LHCN-M2 (cell line): Measurements from ENCODE around the gene KRT75. TPM values are rescaled to one million over a fixed set of nuclear protein-coding genes. Genes with fewer than 3 reads are reported as not detected.

Source experiments
- DNase-seq: peaks from one replicate; pipeline ENCODE4 v3.0.0-alpha.2; 2012; ENCODE audit warnings: low read depth
- total RNA-seq: library from RNA; depleted of rRNA; stranded (reverse); fragments of >200 nt; gene quantifications from 2 replicates; pipeline ENCODE4 v1.2.3, GENCODE V29; 2014; rRNA removed

The KRT75 gene
- total RNA-seq, 1 experiment from 2014 or later: not detected

DNA sequence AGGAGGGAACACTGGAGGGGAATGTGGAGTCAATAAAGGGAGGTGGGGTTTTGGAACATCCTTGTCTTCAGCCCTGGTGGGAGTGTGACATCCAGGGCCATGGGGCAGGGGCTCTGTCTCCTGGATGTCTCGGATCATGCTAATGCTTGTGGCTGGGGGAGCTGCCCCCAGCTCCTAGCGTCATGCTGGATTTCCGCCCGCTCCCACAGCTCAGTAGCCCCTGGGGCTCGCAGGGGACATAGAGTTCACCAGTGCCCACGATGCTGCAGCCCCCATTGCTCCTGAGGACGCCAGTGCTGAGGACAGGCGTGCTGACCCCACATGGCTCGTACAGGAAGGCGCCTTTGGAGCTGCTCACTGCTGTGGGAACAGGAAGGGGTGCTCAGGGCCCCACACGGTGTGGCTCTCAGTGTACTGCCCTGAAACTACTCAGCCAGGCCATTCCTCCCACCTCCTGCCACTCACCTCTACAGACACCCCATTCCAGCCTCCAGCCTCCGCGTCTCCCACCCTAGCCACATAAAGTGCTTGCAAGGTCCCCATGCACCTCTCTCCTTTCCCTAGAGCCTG is 39.2 kb downstream of the KRT75 start:
- no peak for DNase-seq

DNA sequence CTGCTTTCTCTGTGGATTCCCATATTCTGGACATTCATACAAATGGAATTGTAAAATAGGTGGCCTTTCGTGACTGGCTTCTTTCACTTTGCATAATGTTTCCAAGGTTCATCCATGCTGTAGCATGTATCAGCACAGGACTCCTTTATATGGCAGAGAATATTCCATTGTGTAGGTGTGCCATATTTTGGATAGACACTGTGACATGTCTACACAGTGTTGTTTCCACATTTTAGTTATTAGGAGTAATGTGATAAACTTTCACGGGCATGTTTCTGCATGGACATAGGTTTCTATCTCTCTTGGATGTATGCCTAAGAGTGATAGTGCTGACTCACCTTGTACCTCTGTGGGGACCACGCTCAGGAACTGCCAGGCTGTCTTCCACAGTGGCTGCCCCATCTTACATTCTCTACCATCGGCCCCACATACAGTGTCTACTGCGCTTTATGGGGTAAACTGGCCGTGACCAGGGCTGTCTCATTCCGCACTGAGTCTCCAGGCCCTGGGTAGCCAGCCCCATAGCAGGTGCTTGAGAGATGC is 41.6 kb downstream of the KRT75 start:
- no peak for DNase-seq

DNA sequence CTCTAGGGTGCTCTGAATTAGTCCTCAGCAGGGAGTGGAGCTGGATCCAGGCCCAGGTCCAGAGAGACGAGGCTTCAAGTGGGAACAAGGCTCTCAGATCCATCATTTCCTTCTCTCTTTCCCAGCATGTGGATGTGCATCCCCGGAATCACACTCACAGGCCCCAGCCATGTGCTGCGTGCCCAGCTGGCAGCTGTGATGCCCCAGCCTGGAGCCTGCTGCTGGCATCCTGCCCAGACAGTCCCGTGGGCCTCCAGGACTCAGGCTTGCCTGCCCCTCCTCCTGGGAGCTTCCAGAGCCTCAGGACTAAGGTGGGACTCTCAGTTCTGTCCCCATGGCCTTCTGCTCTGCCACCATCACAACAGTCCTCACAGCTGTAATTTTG is 42.6 kb downstream of the KRT75 start:
- peak; percentile 78 for DNase-seq

DNA sequence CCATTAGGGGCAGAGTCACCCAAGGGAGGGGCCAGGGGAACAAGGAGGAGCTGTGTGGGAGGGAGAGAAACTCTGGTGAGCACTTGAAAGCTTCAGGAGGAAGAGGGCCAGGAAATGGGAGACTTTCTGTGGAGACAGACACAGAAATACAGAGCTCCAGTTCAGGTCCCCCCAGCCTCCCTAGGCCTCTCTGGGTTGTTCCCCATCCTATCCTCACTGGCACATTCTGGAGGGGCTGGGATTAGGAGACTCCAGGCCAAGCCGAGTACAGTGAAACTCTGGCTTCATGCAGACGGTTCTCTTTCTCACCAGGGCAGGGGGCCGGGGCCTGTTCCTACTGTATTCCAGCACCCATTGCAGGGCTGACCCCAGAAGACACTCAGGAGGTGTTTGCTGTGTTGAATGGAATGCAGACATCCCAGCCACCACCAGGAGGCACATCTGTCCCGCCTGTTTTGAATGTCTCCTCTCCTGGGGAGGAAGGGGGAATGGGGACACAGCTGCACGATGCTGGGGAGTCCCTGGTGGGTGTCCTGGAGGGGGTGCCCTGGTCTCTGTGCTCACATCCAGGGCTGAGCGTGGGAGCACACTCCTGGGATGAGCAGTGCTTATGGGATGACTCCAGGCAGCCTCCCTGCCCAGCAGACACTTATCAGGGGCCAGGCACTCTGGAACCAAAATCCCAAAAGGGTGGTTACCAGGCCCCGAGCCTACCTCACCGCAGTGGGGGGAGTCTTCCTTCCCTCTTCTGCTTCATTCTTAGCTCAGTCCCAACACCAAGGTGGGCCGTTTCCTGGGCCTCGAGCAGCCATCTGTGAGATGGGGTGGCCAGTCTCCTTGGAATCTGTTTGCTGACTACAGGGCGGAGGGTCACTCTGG is 43.2 kb downstream of the KRT75 start:
- peak; percentile 24 for DNase-seq

DNA sequence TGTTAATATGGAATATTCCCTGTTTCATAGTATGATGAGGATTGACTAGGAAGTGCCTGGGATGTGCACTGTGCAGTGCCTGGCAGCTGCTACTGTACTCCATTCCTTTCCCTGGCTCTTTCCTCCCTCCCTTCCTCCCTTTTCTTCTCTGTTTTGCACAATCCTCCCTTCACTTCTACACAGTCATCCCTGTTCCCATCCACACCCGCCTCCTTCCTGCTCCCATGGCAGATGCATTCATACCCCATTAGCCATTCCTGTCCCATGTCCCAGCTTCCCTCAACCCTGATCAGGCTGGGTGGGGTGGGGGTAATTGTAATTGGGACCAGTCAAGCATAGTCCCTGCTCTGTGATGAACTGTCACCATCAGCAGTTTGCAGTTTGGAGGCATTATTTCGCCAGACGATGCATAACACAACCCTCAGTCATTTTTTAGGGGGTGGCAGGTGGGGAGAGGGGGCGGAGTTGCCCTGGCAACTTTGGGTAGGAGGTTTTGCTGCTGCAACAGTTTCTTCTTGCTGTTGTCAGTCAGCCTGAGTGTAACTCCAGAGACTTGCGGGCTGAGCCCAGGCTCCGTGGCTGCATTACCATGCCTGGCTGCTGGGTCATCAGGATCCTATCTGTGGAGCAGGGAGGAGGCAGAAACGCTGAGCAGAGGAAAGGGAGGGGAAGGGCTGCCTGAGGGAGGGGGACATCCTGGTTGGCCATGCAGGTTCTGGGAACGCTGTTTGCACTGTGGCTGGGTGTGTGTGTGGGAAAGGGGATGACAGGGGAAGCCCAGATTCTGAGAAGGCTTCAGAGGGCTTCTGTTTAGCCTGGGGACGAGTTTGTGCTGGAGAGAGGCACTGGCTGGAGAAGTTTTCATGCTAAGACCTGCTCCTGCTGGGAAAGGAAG is 44.6 kb downstream of the KRT75 start:
- peak; percentile 51 for DNase-seq

DNA sequence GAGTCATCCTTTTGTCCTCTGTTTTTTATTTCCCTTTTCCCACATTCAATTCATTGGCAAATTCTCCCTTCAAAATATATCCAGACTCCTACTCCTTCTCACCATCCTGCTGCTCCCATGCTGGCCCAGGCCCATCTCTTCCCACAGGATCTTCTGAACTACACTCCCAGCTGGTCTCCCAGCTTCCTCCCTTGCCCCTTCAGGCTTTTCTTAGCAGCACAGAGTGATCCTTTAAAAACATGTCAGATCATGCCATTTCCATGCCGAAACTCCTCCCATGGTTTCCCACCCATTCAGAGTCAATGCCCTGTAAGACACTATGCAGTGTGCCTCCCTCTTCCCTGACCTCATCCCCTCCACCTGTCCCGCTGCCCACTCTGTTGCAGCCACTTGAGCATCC is 46.3 kb downstream of the KRT75 start:
- DNase-seq: no peak

DNA sequence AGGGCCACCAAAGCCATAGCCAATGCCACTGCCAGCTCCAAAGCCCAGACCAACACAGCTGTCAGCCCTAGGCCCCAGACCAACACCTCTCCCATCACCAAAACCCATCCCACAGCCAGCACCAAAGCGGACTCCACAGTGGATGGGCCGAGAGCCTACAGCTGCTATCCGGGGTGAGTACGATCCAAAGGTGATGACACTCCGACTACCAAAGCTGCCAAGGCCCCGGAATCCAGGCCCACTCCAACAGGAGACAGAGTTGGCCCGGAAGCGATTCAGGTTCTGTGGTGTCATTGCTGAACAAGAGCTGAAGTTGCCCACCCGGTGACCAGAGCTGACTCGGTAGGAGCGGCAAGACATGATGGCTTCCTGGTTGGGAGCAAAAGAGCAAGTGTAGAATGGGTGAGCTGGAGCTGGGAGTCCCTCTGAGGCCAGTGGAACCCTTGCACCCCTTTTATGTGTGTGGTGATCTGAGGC is 48.9 kb downstream of the KRT75 start, which contains the start of gene KRT84:
KRT84 (minus strand) TSS at position 427 of the 477 bp plus-strand sequence; CDS start at position 360, 67 bp downstream.
- DNase-seq: no peak

DNA sequence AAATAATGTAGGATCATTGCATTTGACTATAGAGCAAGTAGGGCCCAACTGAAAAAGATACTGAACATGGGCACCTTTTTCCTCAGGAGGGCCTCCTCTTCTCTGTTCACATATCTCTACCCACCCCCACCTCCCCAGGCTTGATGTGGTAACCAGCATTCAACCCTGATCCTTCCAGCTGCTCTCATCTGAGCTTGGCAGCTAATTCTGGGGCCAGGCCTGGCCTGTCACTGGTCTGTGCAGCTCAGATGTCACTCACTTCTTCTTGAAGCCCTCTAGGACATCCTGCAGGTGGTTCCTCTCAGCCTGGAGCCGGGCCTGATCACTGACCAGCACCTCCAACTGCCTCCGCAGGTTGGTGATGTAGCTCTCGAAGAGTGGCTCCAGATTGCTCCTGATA is 50.8 kb downstream of the KRT75 start:
- DNase-seq: no peak

DNA sequence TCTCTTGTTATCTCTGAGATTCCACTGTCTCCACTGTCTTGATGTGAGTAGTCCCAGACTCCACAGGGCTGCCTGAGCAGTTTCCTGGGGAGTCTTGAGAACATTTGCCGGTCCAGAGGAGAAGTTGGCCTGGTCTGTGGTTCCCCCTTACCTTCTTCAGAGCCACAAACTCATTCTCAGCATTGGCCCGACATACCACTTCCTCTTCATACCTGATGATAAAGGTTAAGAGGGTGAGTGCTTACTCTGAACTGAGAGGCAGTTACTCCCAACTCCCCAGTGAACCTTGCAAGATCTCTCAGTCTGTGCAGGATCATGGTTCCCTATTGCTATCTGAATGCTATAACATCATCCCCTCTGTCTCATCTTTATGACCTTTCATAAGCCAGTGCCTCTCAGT is 51.3 kb downstream of the KRT75 start:
- no peak for DNase-seq

DNA sequence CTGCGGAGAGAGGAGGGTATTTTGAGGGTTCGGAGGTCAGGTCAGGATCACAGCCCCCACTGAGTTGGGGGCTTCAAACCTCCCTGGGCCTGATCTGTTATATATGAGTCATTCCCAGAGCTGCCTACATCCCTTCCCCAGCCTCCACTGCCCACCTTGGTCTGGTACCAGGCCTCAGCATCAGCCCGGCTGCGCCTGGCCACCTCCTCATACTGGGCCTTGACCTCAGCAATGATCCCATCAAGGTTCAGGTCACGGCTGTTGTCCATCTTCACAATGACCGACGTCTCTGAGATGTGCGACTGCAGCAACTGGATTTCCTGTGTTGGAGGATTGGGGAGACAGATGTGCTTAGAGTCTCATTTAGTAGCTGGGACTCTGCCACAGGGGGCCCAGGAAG is 53.0 kb downstream of the KRT75 start:
- no peak for DNase-seq

DNA sequence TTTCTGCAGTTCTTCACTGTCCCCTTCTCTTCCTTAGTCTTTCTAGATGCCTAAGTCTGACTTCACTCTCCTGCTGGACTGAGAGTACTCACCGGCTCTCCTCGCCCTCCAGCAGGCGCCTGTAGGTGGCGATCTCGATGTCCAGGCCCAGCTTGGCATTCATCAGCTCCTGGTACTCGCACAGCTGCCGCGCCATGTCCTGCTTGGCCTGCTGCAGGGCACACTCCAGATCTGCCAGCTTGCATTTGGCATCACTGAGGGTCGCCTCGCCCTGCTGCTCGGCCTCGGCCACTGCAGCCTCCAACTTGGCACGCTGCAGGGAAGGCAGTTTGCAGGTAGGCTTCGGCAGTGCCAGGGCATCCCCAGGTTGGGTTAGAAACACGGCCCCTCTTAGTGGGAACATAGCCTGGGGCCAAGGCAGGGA is 53.9 kb downstream of the KRT75 start:
- peak; percentile 46 for DNase-seq

DNA sequence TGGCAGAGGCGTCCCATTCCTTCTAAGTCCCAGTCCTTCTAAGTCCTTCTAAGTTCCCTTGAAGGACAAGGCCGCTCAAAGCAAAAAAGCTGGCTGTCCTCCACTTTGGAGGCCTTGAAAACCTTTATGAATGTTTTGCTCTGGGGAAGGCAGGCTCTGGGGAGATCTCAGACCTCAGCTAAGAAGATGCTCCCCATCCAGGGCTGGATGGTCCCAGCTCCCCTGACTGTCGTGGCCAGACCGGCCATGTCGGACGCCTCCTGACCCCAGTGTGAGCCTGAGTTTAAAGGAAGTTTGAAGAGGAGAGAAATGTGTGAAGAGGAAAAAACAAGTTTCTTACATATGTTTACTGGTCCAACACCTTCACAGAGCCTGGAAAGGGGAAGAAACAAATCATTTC is 54.6 kb downstream of the KRT75 start:
- DNase-seq: no peak

DNA sequence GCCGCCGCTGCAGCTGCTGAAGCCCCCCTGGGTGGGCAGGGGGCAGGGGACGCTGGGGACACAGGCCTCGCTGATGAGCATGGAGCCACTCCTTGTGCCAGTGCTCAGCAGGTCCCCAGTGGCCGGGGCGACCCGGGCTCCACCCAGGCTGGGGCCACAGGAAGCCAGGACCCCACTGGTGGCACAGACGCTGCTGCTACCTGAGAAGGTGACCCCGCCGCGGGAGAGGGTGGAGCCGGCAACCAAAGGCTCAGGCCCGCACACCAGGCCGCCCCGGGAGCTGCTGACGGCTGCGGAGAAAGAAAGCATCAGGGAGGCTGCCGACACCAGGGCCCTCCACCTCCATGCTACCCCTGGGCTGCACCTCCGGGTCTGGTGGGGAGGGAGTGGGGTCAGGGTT is 56.1 kb downstream of the KRT75 start:
- no peak for DNase-seq

DNA sequence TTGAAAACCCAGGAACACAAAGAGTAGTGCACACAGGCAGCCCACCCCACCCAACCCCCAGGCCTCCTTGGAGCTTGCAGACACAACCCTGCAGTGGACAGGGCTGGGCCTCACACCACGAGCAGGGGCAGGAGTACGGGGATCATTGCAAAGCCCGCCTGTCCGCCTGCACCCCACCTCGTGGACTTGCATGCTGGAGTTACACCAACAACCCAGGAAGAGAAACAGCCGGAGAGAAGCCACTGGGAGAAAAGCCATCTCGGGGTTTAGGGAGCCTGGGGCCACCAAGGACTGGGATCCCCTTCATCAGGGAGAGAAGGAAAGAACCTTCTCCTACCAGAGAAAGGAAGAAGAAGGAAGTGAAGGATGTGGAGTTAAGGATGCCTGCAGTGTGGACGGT is 56.9 kb downstream of the KRT75 start:
- DNase-seq: no peak

Other genes with a start within 250 kb of the KRT75 start
- 4.2 and 6.7 TPM in 2 replicates for gene KRT80, start 242.4 kb downstream of the KRT75 start, total RNA-seq
- 0.40 and 2.2 TPM in 2 replicates for gene KRT7, start 201.1 kb downstream of the KRT75 start, total RNA-seq
- gene KRT86, start 159.7 kb downstream of the KRT75 start, total RNA-seq: 0.06 TPM in 1 of 2 replicates, not detected in the other
- 0.11 and 1.2 TPM in 2 replicates for gene KRT81, start 142.8 kb downstream of the KRT75 start, total RNA-seq
- gene KRT83, start 113.0 kb downstream of the KRT75 start, total RNA-seq: not detected in 2 replicates
- not detected in 2 replicates for gene KRT85, start 66.9 kb downstream of the KRT75 start, total RNA-seq
- gene KRT84, start 48.7 kb downstream of the KRT75 start, total RNA-seq: not detected in 2 replicates
- not detected in 2 replicates for gene KRT82, start 28.0 kb downstream of the KRT75 start, total RNA-seq
- not detected in 2 replicates for gene KRT6B, start 17.8 kb upstream of the KRT75 start, total RNA-seq
- gene KRT6C, start 39.4 kb upstream of the KRT75 start, total RNA-seq: not detected in 2 replicates
- gene KRT6A, start 58.9 kb upstream of the KRT75 start, total RNA-seq: not detected in 2 replicates
- gene KRT5, start 86.0 kb upstream of the KRT75 start, total RNA-seq: not detected in 2 replicates
- not detected in 2 replicates for gene KRT71, start 118.8 kb upstream of the KRT75 start, total RNA-seq
- not detected in 2 replicates for gene KRT74, start 139.5 kb upstream of the KRT75 start, total RNA-seq
- gene KRT72, start 167.1 kb upstream of the KRT75 start, total RNA-seq: not detected in 2 replicates
- not detected in 2 replicates for gene KRT73, start 184.2 kb upstream of the KRT75 start, total RNA-seq
- not detected in 2 replicates for gene KRT2, start 217.8 kb upstream of the KRT75 start, total RNA-seq
- not detected in 2 replicates for gene KRT1, start 246.0 kb upstream of the KRT75 start, total RNA-seq